GM18520 (cell line): ENCODE data around the gene EPB42.
A peak's percentile ranks its signal among the peaks of the same experiment; 100 is the strongest.
"Not testable (repeated sequence)": the region's sequence is repeated elsewhere in the genome, so short reads cannot be mapped to it uniquely, and the experiment has no call there.

Source experiments
- ATAC-seq: cut with Tn5 transposase; IDR thresholded peaks from one replicate; pipeline ENCODE4 v1.9.1; 2021; ENCODE audit not compliant: unreplicated experiment

The EPB42 gene

DNA sequence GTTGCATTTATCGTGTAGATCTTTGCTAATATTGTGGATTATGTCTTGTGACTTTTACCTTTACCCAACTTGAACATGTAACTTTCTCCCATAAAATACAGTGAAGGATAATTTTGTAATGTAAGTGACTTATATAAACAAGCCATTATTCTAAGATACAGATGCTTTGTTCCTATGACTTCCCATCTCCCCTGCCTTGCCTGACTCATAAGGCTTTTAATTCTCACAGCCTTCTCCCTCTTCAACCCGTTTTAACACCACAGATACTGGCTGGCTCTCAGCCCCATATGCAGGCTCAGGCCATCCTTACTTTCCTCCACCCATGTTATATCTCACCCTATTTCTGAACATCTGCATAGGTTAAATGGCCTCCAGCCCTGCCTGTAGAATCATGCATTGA is 31.5 kb downstream of the EPB42 start:
- no peak for ATAC-seq

DNA sequence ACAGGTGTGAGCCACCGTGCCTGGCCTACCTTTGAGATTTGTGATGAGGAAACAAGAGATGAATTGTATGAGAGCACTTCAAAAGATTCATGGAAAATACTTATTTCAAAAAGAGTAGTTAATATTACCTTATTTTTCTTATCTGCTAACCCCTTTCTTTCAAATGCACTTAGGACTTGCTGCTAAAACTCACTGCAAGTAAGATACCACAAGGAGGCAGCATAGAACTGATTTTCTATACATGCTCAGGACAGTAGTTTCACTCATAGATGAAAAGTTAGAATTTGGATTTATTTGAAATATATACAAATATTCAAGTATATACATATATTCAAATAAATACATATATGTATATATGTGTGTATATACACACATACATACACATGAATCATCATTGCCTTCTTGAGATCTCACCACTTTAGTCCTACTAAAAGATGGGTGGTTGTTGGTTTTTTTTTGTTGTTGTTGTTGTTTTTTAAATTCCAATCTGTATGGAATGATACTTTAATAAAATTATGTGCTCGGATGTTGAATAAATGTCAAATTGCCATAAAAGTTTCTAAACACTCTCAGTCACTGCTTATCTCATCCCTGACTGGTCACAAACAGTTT is 33.2 kb downstream of the EPB42 start:
- ATAC-seq = no peak

DNA sequence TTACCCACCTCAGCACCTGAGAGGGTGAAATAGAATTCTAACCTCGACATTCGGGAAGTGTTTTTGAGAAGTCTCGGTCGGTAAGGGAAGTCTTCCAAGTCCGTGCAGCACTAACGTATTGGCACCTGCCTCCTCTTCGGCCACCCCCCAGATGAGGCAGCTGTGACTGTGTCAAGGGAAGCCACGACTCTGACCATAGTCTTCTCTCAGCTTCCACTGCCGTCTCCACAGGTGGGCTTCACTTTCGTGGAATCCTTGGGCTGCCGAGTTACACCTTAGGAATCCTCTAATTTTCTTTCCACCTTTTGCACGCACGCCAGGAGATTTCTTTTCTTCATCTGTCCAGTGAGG is 34.8 kb downstream of the EPB42 start:
- no peak for ATAC-seq

DNA sequence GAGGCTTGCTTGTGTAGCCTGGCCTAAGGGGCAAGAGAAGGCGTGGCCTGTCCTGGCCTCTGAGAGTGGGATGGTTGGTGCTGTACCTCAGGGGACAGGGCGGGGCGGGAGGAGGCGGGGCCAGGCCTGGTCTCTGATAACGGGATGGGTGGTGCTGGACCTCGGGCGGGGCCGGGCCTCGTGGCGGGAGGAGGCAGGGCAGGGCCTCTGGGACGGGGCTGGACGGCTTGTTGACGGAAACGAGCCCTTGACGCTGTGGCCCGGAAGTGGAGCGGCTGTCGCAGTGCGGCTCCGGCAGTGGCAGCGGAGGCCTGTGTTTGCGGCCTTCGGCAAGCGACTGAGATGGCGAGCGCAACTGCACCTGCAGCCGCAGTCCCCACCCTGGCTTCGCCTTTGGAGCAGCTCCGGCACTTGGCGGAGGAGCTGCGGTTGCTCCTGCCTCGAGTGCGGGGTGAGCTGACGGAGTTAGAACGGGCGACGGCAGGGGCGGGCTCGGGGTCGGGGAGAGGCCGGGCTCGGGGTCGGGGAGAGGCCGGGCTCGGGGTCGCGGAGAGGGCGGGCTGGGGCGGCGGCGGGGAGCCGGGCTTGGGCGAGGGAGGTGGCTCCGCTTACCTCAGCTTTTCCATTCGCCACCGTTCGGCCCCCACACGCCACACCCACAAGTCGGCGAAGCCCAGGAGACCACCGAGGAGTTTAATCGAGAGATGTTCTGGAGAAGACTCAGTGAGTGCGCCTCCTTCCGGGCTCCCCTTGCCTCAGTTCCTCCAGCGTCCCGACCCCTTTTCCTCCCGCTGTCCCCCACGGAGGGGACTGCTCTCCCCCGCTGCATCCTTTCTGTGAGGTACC is 35.4 kb downstream of the EPB42 start, which contains the start of gene CCNDBP1:
TSS of gene CCNDBP1 (plus strand) at position 247 of the 846 bp plus-strand sequence. CDS start at position 343, 96 bp downstream.
- ATAC-seq = peak; percentile 86

DNA sequence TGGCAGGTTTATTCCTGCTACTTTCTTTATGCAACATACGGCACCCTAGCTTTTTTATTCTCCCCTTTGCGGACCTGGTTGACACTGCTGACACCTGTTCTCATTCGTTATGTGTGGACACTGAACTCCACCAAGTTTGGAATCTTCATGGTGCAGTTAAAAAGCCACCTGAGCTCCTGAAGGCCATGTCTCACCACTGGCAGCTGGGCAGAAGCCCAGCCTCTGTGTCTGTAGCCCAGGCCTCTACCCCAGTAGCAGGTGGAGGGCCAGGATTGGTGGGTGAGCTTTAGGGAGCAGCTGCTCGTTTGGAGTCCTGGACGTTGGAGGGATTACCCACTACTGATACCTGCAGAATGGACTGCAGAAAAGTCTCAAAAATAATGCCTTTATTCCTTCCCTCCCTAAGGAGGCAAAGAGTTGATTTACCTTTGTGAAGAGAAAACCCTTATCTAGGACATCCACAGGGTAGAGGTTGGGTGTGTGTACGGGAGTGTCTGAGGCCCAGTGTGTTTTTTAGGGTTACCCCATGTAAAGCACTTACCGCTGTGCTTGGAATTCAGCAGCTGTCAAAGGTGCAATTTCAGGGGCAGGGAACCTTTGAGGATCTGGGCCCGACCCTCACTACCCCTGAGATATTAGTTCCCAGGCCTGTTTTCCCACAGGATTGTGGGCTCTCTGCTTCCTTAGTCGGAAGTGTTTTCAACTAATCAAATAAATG is 36.3 kb downstream of the EPB42 start:
- ATAC-seq = no peak

DNA sequence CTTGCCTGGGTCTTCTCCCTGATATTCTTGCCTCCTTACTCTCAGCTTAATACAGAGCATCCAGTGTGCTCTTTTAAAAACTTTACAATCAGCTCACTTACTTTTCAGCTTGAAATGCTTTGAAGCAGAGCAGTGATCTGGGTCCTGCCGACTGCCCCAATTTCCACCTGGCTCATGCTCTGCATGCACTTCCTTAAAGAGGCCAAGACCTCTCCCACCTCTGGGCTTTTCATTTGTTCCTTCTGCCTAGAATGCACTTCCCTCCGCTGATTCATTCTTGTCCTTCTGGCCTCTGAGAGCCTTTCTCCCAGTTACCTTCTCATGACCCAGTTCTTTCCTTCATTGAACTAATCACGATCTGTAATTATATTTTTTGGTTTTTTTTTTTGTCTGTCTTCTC is 37.5 kb downstream of the EPB42 start:
- ATAC-seq = no peak

DNA sequence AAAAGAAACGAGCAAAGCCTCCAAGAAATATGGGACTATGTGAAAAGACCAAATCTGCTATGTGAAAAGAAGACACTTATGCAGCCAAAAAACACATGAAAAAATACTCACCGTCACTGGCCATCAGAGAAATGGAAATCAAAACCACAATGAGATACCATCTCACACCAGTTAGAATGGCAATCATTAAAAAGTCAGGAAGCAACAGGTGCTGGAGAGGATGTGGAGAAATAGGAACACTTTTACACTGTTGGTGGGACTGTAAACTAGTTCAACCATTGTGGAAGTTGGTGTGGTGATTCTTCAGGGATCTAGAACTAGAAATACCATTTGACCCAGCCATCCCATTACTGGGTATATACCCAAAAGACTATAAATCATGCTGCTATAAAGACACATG is 43.7 kb downstream of the EPB42 start:
- ATAC-seq = not testable (repeated sequence)

DNA sequence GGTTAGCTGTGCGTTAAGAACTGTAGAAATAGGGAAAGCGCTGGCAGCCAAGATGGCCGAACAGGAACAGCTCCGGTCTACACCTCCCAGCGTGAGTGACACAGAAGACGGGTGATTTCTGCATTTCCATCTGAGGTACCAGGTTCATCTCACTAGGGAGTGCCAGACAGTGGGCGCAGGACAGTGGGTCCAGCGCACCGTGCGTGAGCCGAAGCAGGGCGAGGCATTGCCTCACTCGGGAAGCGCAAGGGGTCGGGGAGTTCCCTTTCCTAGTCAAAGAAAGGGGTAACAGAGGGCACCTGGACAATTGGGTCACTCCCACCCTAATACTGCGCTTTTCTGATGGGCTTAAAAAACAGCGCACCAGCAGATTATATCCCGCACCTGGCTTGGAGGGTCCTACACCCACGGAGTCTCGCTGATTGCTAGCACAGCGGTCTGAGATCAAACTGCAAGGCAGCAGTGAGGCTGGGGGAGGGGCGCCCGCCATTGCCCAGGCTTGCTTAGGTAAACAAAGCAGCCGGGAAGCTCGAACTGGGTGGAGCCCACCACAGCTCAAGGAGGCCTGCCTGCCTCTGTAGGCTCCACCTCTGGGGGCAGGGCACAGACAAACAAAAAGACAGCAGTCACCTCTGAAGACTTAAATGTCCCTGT is 45.0 kb downstream of the EPB42 start:
- not testable (repeated sequence) for ATAC-seq

DNA sequence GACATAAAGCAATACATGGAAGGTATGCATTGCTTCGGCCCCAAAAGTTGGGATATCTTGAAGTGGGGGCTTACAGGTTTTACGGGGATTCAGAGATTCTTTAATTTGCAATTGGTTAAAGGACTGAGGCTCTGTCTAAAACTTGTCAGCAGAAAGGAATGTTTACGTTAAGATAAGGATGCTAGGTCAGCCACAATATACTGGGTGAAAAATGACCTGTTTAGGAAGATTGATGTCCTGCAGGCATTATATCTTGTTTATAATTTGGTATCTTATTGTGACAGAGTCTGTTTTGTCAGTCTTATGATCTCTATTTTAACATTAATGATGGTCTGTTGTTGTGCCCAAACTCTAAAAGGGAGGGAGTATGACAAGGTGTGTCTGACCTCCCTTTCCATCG is 50.9 kb downstream of the EPB42 start:
- ATAC-seq = no peak

DNA sequence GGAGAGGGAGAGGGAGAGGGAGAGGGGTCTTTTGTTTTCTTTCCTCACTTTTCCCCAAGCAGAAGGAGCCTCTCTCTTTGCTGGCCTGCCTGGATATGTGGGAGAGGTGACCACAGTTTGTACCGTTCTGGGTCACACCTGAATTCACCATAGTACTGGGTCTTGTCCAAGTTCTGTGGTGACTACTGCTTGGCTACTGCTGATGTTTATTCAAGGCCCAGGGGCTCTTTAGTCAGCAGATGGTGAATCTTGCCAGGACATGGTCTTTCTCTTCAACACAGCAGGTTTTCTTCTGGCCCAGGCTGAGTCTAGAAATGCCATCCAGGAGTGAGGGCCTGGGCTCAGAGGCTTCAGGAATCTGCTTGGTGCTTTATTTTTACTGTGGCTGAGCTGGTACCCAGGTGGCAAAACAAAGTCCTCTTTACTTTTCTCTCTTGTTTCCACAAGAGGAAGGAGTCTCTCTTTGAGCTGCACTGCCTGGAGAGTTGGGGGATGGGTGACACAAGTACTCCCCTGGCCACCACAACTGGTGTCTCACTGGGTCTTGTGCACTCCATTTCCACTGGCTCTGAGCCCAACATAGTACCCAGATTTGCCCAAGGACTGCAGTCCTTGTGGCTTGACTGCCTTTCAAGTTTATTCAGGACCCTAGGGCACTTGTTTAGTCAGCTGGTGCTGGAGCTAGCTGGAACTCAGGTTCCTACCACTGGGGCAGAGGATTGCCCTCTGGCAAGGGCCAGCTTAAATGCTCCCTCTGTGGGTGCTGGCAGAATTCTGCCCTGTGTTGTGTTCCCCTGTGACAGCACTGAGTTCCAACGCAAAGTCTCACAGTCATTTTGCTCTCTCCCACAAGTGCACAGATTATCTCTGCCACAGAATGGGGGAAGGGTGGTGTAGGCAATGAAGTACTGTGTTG is 52.4 kb downstream of the EPB42 start:
- ATAC-seq = no peak

DNA sequence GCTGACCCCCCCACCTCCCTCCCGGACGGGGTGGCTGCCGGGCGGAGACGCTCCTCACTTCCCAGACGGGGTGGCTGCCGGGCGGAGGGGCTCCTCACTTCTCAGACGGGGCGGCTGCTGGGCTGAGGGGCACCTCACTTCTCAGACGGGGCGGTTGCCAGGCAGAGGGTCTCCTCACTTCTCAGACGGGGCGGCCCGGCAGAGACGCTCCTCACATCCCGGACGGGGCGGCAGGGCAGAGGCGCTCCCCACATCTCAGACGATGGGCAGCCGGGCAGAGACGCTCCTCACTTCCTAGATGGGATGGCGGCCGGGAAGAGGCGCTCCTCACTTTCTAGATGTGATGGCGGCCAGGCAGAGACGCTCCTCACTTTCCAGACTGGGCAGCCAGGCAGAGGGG is 53.6 kb downstream of the EPB42 start:
- ATAC-seq = not testable (repeated sequence)

DNA sequence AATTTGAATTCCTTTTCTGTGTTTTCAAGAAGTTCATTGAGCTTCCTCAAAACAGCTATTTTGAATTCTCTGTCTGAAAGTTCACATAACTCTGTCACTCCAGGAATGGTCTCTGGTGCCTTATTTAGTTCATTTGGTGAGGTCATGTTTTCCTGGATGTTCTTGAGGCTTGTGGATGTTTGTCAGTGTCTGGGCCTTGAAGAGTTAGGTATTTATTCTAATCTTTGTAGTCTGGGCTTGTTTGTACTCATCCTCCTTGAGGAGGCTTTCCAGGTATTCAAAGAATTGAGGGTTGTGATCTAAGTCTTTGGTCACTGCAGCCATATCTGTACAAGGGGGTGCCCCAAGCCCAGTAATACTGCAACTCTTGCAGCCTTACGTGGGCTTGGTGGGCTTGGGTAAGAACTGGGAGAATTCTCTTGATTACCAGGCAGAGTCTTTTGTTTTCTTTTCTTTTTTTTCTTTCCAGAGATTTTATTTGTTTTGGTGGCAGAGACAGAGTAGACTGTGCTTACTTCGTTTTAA is 55.0 kb downstream of the EPB42 start:
- ATAC-seq = no peak

DNA sequence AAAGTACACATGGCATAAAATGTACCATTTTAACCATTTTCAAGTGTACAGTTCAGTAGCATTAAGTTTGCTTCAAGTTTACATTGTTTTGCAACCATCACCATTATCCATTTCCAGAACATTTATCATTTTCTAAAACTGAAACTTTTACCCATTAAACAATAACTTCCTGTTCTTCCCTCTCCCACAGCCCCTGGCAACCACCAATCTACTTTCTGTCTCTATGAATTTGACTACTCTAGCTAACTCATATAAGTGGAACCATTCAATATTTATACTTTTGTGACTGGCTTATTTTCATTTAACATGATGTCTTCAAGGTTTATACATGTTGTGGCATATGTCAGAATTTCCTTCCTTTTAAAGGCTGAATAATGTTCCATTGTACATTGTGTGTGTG is 67.5 kb downstream of the EPB42 start:
- ATAC-seq = no peak

DNA sequence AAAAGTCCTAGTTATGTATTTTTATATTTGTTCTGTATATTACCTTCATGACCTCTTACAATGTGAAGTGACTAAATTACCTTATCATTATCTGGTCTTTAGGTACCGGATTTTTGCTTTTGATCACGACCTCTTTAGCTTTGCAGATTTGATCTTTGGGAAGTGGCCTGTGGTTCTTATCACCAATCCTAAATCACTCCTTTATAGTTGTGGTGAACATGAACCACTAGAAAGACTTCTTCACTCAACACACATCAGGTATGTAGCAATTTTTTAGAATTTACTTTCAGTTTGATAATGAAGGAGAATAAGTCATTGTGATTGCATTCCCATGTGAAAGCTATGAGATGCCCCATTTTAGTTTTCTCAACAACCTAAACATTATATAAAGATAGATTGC is 69.1 kb downstream of the EPB42 start:
- no peak for ATAC-seq

DNA sequence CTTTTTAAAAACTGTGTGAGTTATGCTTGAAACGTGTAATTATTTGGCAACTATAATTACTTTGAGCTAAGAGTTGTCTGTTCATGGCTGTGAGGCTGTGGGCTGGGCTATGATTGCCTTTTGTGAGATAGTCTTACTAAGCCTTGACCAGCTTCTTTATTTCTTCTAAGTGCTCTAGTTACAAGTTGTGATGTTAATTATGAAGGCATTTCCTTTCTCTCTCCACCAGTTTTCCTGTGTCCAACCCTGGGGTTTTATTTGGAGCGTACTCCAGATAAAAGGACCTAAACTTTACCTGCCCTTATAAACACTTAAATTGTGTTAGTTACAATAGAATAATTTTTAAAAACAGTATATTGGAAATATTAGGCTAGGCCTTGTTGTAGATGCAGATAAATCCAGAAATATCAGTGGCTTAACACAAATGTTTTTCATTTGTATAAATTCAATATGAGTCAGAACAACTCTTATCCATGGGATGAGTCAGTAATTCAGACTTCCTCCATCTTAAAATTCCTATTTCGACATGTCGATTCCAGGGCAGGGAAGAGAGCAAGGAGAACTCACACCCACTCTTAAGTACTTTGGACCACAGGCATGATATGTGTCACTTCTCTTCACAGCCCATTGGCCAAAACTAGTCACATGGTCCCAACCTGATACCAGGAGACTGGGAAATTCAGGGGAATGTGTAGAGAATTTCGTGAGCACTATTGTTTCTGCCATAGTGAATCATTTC is 70.5 kb downstream of the EPB42 start:
- ATAC-seq = no peak
